GM12878 (cell line): ENCODE data around the gene TMA16. TPM values are rescaled to one million over a fixed set of nuclear protein-coding genes. Genes with fewer than 3 reads are reported as not detected.

Experiments
- CREB1 ChIP-seq: IDR thresholded peaks from 2 replicates; pipeline ENCODE4 v1.6.1; 2012; ENCODE audit warnings: low read depth, mild to moderate bottlenecking, inconsistent platforms
- ESRRA ChIP-seq: IDR thresholded peaks from 2 replicates; pipeline ENCODE4 v1.6.1; 2012; ENCODE audit warnings: mild to moderate bottlenecking, low read length, improper control_type of control experiment
- FOS ChIP-seq: IDR thresholded peaks from 3 replicates; pipeline ENCODE4 v1.6.1; 2011; ENCODE audit warnings: borderline replicate concordance; ENCODE audit not compliant: insufficient read length; ENCODE audit errors: extremely low read depth
- MEF2A ChIP-seq: IDR thresholded peaks from 2 replicates; pipeline ENCODE4 v1.6.1; 2011; ENCODE audit warnings: low read depth, mild to moderate bottlenecking, low read length, moderate library complexity; ENCODE audit not compliant: insufficient read depth
- MEF2B ChIP-seq: fragments of 450-650 bp; IDR thresholded peaks from 2 replicates; pipeline ENCODE4 v1.6.1; 2018; ENCODE audit warnings: mild to moderate bottlenecking, moderate library complexity; ENCODE audit not compliant: partially characterized antibody, poor library complexity, severe bottlenecking
- MTA3 ChIP-seq: IDR thresholded peaks from 2 replicates; pipeline ENCODE4 v1.6.1; 2012; ENCODE audit warnings: low read length, inconsistent platforms, borderline replicate concordance
- NBN ChIP-seq: fragments of 450-650 bp; IDR thresholded peaks from 2 replicates; pipeline ENCODE4 v1.6.1; 2016
- NR2C2 ChIP-seq: IDR thresholded peaks from 2 replicates; pipeline ENCODE4 v1.6.1; 2011; ENCODE audit warnings: borderline replicate concordance, low read depth; ENCODE audit not compliant: control insufficient read depth, insufficient read length
- RBBP5 ChIP-seq: fragments of 200-600 bp; sonication (generic); conservative IDR thresholded peaks from 2 replicates; pipeline ENCODE4 v1.6.1; 2016
- RCOR1 ChIP-seq: conservative IDR thresholded peaks from 2 replicates; pipeline ENCODE4 v1.6.1; 2012; ENCODE audit warnings: low read depth, low read length, improper control_type of control experiment
- RELA ChIP-seq: fragments of 450-650 bp; IDR thresholded peaks from 2 replicates; pipeline ENCODE4 v1.8.0; 2014; ENCODE audit warnings: borderline replicate concordance; ENCODE audit not compliant: partially characterized antibody
- STAT1 ChIP-seq: fragments of 450-650 bp; conservative IDR thresholded peaks from 2 replicates; pipeline ENCODE4 v1.6.1; 2014; ENCODE audit warnings: antibody characterized with exemption, mild to moderate bottlenecking
- TCF7 ChIP-seq: IDR thresholded peaks from 2 replicates; pipeline ENCODE4 v1.6.1; 2014; ENCODE audit warnings: antibody characterized with exemption, borderline replicate concordance
- ZNF274 ChIP-seq: IDR thresholded peaks from one replicate; pipeline ENCODE4 v1.8.0; 2011; ENCODE audit not compliant: insufficient read length, insufficient read depth
- polyA plus RNA-seq, 11 experiments: library from polyadenylated mRNA; depleted of rRNA in 4 of 11; unstranded in 6 of 11; stranded (reverse) in 5 of 11; fragments of >200 nt; fragmentation: Nextera tagmentation in 4 of 11; fragmentation: Illumina TruSeq in 1 of 11; extraction: Ambion mirVana in 4 of 11; extraction: Trizol in 1 of 11; gene quantifications; 1 replicate in 1 of 11; 2 replicates in 10 of 11; pipeline versions ENCODE4 v1.2.1 to v1.2.3, GENCODE V29; 2011 to 2016; ENCODE audit warnings: inconsistent platforms in 2 of 11, missing spikeins in 2 of 11, low read depth in 1 of 11
- total RNA-seq, 4 experiments: library from RNA; depleted of rRNA in 3 of 4; stranded (reverse); fragments of >200 nt in 3 of 4; fragmentation: Illumina TruSeq in 1 of 4; extraction: Trizol in 1 of 4; gene quantifications; 2 replicates each; pipeline versions ENCODE4 v1.2.1 to v1.2.3, GENCODE V29; 2013 to 2021
- TF ChIP-seq, protein P1 (sequence below): IDR thresholded peaks from 2 replicates; pipeline ENCODE4 v1.6.1; 2012; ENCODE audit warnings: improper control_type of control experiment, low read depth, low read length; ENCODE audit not compliant: insufficient replicate concordance
- TF ChIP-seq, protein P2 (sequence below): fragments of 450-650 bp; formaldehyde crosslinking; IDR thresholded peaks from 2 replicates; pipeline ENCODE4 v1.5.0; 2022; ENCODE audit warnings: mild to moderate bottlenecking, missing genetic modification characterization
- TF ChIP-seq, protein P3 (sequence below): fragments of 450-650 bp; IDR thresholded peaks from 2 replicates; pipeline ENCODE4 v1.6.1; 2016; ENCODE audit warnings: mild to moderate bottlenecking
- TF ChIP-seq, protein P4 (sequence below): IDR thresholded peaks from 2 replicates; pipeline ENCODE4 v1.6.1; 2012; ENCODE audit warnings: low read depth, low read length, improper control_type of control experiment

The TMA16 gene
- total and polyA plus RNA-seq, 10 of the 15 experiments (the other 5 are each of a cell fraction or from before 2014, with no cell fraction given): 37.9 to 91.0 (median 55.8) TPM

GRCh38 chr4:163494360-163495241 is at the start of gene TMA16 (continued):
- TF ChIP-seq, protein P1, sequence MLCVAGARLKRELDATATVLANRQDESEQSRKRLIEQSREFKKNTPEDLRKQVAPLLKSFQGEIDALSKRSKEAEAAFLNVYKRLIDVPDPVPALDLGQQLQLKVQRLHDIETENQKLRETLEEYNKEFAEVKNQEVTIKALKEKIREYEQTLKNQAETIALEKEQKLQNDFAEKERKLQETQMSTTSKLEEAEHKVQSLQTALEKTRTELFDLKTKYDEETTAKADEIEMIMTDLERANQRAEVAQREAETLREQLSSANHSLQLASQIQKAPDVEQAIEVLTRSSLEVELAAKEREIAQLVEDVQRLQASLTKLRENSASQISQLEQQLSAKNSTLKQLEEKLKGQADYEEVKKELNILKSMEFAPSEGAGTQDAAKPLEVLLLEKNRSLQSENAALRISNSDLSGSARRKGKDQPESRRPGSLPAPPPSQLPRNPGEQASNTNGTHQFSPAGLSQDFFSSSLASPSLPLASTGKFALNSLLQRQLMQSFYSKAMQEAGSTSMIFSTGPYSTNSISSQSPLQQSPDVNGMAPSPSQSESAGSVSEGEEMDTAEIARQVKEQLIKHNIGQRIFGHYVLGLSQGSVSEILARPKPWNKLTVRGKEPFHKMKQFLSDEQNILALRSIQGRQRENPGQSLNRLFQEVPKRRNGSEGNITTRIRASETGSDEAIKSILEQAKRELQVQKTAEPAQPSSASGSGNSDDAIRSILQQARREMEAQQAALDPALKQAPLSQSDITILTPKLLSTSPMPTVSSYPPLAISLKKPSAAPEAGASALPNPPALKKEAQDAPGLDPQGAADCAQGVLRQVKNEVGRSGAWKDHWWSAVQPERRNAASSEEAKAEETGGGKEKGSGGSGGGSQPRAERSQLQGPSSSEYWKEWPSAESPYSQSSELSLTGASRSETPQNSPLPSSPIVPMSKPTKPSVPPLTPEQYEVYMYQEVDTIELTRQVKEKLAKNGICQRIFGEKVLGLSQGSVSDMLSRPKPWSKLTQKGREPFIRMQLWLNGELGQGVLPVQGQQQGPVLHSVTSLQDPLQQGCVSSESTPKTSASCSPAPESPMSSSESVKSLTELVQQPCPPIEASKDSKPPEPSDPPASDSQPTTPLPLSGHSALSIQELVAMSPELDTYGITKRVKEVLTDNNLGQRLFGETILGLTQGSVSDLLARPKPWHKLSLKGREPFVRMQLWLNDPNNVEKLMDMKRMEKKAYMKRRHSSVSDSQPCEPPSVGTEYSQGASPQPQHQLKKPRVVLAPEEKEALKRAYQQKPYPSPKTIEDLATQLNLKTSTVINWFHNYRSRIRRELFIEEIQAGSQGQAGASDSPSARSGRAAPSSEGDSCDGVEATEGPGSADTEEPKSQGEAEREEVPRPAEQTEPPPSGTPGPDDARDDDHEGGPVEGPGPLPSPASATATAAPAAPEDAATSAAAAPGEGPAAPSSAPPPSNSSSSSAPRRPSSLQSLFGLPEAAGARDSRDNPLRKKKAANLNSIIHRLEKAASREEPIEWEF: no peak
- TF ChIP-seq RCOR1: no peak
- peak; percentile 79 for TF ChIP-seq CREB1
- 0 out of 2 replicates have a peak, but pooled peaks have one; percentile 41 for TF ChIP-seq STAT1
- TF ChIP-seq TCF7: 0 out of 2 replicates have a peak, but pooled peaks have one; percentile 58
- TF ChIP-seq, protein P2, sequence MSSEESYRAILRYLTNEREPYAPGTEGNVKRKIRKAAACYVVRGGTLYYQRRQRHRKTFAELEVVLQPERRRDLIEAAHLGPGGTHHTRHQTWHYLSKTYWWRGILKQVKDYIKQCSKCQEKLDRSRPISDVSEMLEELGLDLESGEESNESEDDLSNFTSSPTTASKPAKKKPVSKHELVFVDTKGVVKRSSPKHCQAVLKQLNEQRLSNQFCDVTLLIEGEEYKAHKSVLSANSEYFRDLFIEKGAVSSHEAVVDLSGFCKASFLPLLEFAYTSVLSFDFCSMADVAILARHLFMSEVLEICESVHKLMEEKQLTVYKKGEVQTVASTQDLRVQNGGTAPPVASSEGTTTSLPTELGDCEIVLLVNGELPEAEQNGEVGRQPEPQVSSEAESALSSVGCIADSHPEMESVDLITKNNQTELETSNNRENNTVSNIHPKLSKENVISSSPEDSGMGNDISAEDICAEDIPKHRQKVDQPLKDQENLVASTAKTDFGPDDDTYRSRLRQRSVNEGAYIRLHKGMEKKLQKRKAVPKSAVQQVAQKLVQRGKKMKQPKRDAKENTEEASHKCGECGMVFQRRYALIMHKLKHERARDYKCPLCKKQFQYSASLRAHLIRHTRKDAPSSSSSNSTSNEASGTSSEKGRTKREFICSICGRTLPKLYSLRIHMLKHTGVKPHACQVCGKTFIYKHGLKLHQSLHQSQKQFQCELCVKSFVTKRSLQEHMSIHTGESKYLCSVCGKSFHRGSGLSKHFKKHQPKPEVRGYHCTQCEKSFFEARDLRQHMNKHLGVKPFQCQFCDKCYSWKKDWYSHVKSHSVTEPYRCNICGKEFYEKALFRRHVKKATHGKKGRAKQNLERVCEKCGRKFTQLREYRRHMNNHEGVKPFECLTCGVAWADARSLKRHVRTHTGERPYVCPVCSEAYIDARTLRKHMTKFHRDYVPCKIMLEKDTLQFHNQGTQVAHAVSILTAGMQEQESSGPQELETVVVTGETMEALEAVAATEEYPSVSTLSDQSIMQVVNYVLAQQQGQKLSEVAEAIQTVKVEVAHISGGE (CRISPR knock-in tag): peak; percentile 91
- no peak for TF ChIP-seq ESRRA
- TF ChIP-seq FOS: no peak
- no peak for TF ChIP-seq NR2C2
- TF ChIP-seq, protein P3, sequence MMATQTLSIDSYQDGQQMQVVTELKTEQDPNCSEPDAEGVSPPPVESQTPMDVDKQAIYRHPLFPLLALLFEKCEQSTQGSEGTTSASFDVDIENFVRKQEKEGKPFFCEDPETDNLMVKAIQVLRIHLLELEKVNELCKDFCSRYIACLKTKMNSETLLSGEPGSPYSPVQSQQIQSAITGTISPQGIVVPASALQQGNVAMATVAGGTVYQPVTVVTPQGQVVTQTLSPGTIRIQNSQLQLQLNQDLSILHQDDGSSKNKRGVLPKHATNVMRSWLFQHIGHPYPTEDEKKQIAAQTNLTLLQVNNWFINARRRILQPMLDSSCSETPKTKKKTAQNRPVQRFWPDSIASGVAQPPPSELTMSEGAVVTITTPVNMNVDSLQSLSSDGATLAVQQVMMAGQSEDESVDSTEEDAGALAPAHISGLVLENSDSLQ: peak; percentile 51; the same call in 1 of the 2 replicates
- 0 out of 2 replicates have a peak, but pooled peaks have one; percentile 51 for TF ChIP-seq RBBP5
- TF ChIP-seq, protein P4, sequence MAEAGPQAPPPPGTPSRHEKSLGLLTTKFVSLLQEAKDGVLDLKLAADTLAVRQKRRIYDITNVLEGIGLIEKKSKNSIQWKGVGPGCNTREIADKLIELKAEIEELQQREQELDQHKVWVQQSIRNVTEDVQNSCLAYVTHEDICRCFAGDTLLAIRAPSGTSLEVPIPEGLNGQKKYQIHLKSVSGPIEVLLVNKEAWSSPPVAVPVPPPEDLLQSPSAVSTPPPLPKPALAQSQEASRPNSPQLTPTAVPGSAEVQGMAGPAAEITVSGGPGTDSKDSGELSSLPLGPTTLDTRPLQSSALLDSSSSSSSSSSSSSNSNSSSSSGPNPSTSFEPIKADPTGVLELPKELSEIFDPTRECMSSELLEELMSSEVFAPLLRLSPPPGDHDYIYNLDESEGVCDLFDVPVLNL: no peak
- no peak for TF ChIP-seq ZNF274
- TF ChIP-seq NBN: peak; percentile 55
- peak; percentile 83; the same call in 1 of the 2 replicates for TF ChIP-seq MTA3
- TF ChIP-seq RELA: peak; percentile 83
- peak; percentile 27 for TF ChIP-seq MEF2B
- TF ChIP-seq MEF2A: 0 out of 2 replicates have a peak, but pooled peaks have one; percentile 52
